HepG2 (cell line): ENCODE data around the gene PLXDC2. TPM values are rescaled to one million over a fixed set of nuclear protein-coding genes. Genes with fewer than 3 reads are reported as not detected.

Experiments
- ATAC-seq: fragments of 200-7000 bp; cut with Tn5 transposase; 3 replicates; pipeline ENCODE4 v1.9.1; 2020; ENCODE audit warnings: mild to moderate bottlenecking, moderate library complexity
- BruUV-seq: library from RNA; stranded (reverse); fragments of 400-500 nt; replicated peaks from 2 replicates; lab custom pipeline; 2021; lab: Mats Ljungman, UMichigan
- CTCF ChIA-PET: fragments of 300-600 bp; formaldehyde crosslinking; extraction: SDS; loops from one replicate; lab custom pipeline; 2021; ENCODE audit warnings: low total read pairs, inconsistent platforms, low intra/inter-chr PET ratio; lab: Yijun Ruan, JAX
- POLR2A ChIA-PET: fragments of 350-600 bp; sonication (Branson Sonifier 250); formaldehyde crosslinking; loops from one replicate; lab custom pipeline; 2020; ENCODE audit warnings: antibody characterized with exemption, inconsistent platforms; lab: Yijun Ruan, JAX
- DNase-seq: peaks from one replicate; pipeline ENCODE4 v3.0.0-alpha.2; 2015; ENCODE audit warnings: low spot score
- FAIRE-seq: peaks from 3 replicates; lab custom pipeline; 2011; peaks lifted over from hg19 to GRCh38; lab: Jason Lieb, UNC
- H2AFZ ChIP-seq: one replicate; pipeline ENCODE4 v1.6.1; 2011; ENCODE audit warnings: low read length, inconsistent platforms
- H3K27ac ChIP-seq: fragments of 300-600 bp; 3 replicates; pipeline ENCODE4 v1.8.0; 2011; ENCODE audit warnings: mixed run types, mild to moderate bottlenecking, mixed read lengths, low read length, inconsistent platforms; ENCODE audit not compliant: insufficient read depth; ENCODE audit errors: extremely low read length
- H3K27me3 ChIP-seq, 2 experiments: fragments of 200-600 bp in 1 of 2; 2 replicates in 1 of 2; 3 replicates in 1 of 2; pipeline versions ENCODE4 v1.6.0 to v1.8.0; 2011; ENCODE audit warnings: low read length in 2 of 2, mild to moderate bottlenecking in 2 of 2, moderate library complexity in 2 of 2, inconsistent platforms in 1 of 2; ENCODE audit not compliant: insufficient read depth in 2 of 2, control insufficient read depth in 1 of 2
- H3K36me3 ChIP-seq, 2 experiments: fragments of 200-600 bp in 1 of 2; replicated peaks in 1 of 2; 2 replicates in 1 of 2; 3 replicates in 1 of 2; pipeline versions ENCODE4 v1.5.1 to v1.8.0; 2011; ENCODE audit warnings: low read length in 2 of 2, inconsistent platforms in 1 of 2; ENCODE audit not compliant: insufficient read depth in 2 of 2, control insufficient read depth in 1 of 2
- H3K4me1 ChIP-seq: 2 replicates; pipeline ENCODE4 v1.5.1; 2012; ENCODE audit warnings: low read length, inconsistent platforms; ENCODE audit not compliant: insufficient read depth
- H3K4me2 ChIP-seq: 2 replicates; pipeline ENCODE4 v1.6.0; 2011; ENCODE audit warnings: low read depth, low read length, inconsistent platforms
- H3K4me3 ChIP-seq, 3 experiments: fragments of 200-600 bp in 1 of 3; sonication (generic), shearing (Covaris generic) in 1 of 3; replicated peaks in 1 of 3; 2 replicates each; pipeline ENCODE4 v1.5.1; 2011 to 2016; ENCODE audit warnings: low read length in 3 of 3, inconsistent platforms in 2 of 3, low read depth in 2 of 3, mild to moderate bottlenecking in 2 of 3, control low read depth in 1 of 3, mixed read lengths in 1 of 3; ENCODE audit not compliant: insufficient read depth in 1 of 3
- H3K79me2 ChIP-seq: one replicate; pipeline ENCODE4 v1.6.1; 2011; ENCODE audit warnings: low read length, inconsistent platforms; ENCODE audit not compliant: insufficient read depth
- H3K9ac ChIP-seq: 2 replicates; pipeline ENCODE4 v1.6.0; 2011; ENCODE audit warnings: mild to moderate bottlenecking, low read depth, low read length, inconsistent platforms; ENCODE audit not compliant: insufficient read depth
- H3K9me3 ChIP-seq: 2 replicates; pipeline ENCODE4 v1.5.1; 2012; ENCODE audit warnings: mild to moderate bottlenecking, low read length
- H4K20me1 ChIP-seq: 2 replicates; pipeline ENCODE4 v1.6.0; 2011; ENCODE audit warnings: inconsistent platforms, mild to moderate bottlenecking, low read length, moderate library complexity; ENCODE audit not compliant: insufficient read depth
- CCAR2 ChIP-seq: fragments of 200-400 bp; formaldehyde crosslinking; optimal IDR thresholded peaks from 2 replicates; pipeline ENCODE3; 2018; ENCODE audit warnings: low read depth, mild to moderate bottlenecking, low read length, moderate library complexity
- HNRNPH1 ChIP-seq: fragments of 200-400 bp; formaldehyde crosslinking; optimal IDR thresholded peaks from 2 replicates; pipeline ENCODE3; 2017; ENCODE audit warnings: mild to moderate bottlenecking, low read depth, low read length
- HOXA3 ChIP-seq: sonication (generic); formaldehyde crosslinking; IDR thresholded peaks from 2 replicates; pipeline ENCODE4 v1.5.0; 2020; ENCODE audit warnings: missing genetic modification reagents
- KLF16 ChIP-seq, 2 experiments: sonication (generic) in 1 of 2; formaldehyde crosslinking in 1 of 2; IDR thresholded peaks; 2 replicates each; pipeline versions ENCODE4 v1.6.1 to v1.8.0; 2016 to 2023; ENCODE audit warnings: missing genetic modification reagents in 2 of 2, missing compliant biosample characterization in 1 of 2
- MEIS2 ChIP-seq: sonication (generic); formaldehyde crosslinking; IDR thresholded peaks from 2 replicates; pipeline ENCODE4 v1.9.0; 2021; ENCODE audit warnings: mild to moderate bottlenecking, missing genetic modification reagents
- NCOR1 ChIP-seq: fragments of 200-600 bp; sonication (generic); IDR thresholded peaks from 2 replicates; pipeline ENCODE4 v1.7.0; 2017; ENCODE audit warnings: antibody characterized with exemption, low read length, borderline replicate concordance
- NFIB ChIP-seq: sonication (generic); formaldehyde crosslinking; IDR thresholded peaks from 2 replicates; pipeline ENCODE4 v1.9.0; 2021; ENCODE audit warnings: missing genetic modification reagents, mild to moderate bottlenecking, borderline replicate concordance
- NR2F2 ChIP-seq: IDR thresholded peaks from 2 replicates; pipeline ENCODE4 v1.6.1; 2012; ENCODE audit warnings: low read depth, inconsistent platforms, borderline replicate concordance
- RNF2 ChIP-seq: fragments of 450-650 bp; conservative IDR thresholded peaks from 2 replicates; pipeline ENCODE4 v1.6.1; 2016; ENCODE audit warnings: low read depth
- SMYD3 ChIP-seq: sonication (generic); formaldehyde crosslinking; IDR thresholded peaks from 2 replicates; pipeline ENCODE4 v1.8.1; 2023; ENCODE audit warnings: mild to moderate bottlenecking, missing genetic modification reagents
- SNAPC4 ChIP-seq: sonication (generic); formaldehyde crosslinking; IDR thresholded peaks from 2 replicates; pipeline ENCODE4 v1.4.0; 2020; ENCODE audit warnings: mild to moderate bottlenecking, missing genetic modification reagents
- TARDBP ChIP-seq: sonication (generic); formaldehyde crosslinking; IDR thresholded peaks from 2 replicates; pipeline ENCODE4 v1.8.0; 2022; ENCODE audit warnings: mild to moderate bottlenecking, missing genetic modification reagents
- XRCC5 ChIP-seq: fragments of 200-400 bp; formaldehyde crosslinking; optimal IDR thresholded peaks from 2 replicates; pipeline ENCODE3; 2017; ENCODE audit warnings: mild to moderate bottlenecking, low read length
- ZFP62 ChIP-seq: sonication (generic); formaldehyde crosslinking; IDR thresholded peaks from 2 replicates; pipeline ENCODE4 v1.4.0; 2020; ENCODE audit warnings: missing genetic modification reagents
- ZNF232 ChIP-seq: sonication (generic); formaldehyde crosslinking; IDR thresholded peaks from 2 replicates; pipeline ENCODE4 v1.4.0; 2020; ENCODE audit warnings: missing genetic modification reagents, borderline replicate concordance
- ZNF317 ChIP-seq: sonication (generic); formaldehyde crosslinking; IDR thresholded peaks from 2 replicates; pipeline ENCODE4 v1.5.0; 2020; ENCODE audit warnings: mild to moderate bottlenecking, missing genetic modification reagents
- ZNF33B ChIP-seq: sonication (generic); formaldehyde crosslinking; IDR thresholded peaks from 2 replicates; pipeline ENCODE4 v1.5.1; 2020; ENCODE audit warnings: mild to moderate bottlenecking, missing genetic modification reagents
- ZNF766 ChIP-seq: sonication (generic); formaldehyde crosslinking; IDR thresholded peaks from 2 replicates; pipeline ENCODE4 v1.5.0; 2020; ENCODE audit warnings: missing genetic modification reagents, borderline replicate concordance
- WGBS: methylation state at CpG from one replicate; pipeline ENCODE4 v1.1.6; 2017; ENCODE audit warnings: low lambda C conversion rate; 5-methylcytosine and 5-hydroxymethylcytosine counted together
- in situ Hi-C: cut with HindIII; loops from 2 replicates; pipeline ENCODE4 v1.10.0; 2017; ENCODE audit warnings: low pct_unique_long_range_greater_than_20kb; ENCODE audit not compliant: extremely low pct_ligation_motif_present
- intact Hi-C: fragments of 100-400 bp; cut with micrococcal nuclease; formaldehyde crosslinking; loops from one replicate; pipeline ENCODE4 v1.10.0; 2022; ENCODE audit not compliant: unreplicated experiment
- polyA plus RNA-seq, 8 experiments: library from polyadenylated mRNA; depleted of rRNA in 3 of 8; stranded (reverse) in 7 of 8; unstranded in 1 of 8; fragments of >200 nt; fragmentation: Illumina TruSeq in 4 of 8; extraction: Trizol in 4 of 8; gene quantifications; 2 replicates each; pipeline versions ENCODE4 v1.2.1 to v1.2.3, GENCODE V29; 2011 to 2016; ENCODE audit warnings: low read depth in 4 of 8, missing spikeins in 1 of 8, mixed read lengths in 1 of 8; ENCODE audit not compliant: insufficient read depth in 1 of 8
- total RNA-seq, 5 experiments: library from RNA; depleted of rRNA; stranded (reverse); fragments of >200 nt; fragmentation: Illumina TruSeq; extraction: Trizol; gene quantifications; 2 replicates each; pipeline ENCODE4 v1.2.3, GENCODE V29; 2016; ENCODE audit warnings: low read depth in 1 of 5

Gene PLXDC2
- total and polyA plus RNA-seq, 2 of the 13 experiments (the other 11 are each of a cell fraction or from before 2014, with no cell fraction given) = 2.1 to 2.4 TPM

DNA sequence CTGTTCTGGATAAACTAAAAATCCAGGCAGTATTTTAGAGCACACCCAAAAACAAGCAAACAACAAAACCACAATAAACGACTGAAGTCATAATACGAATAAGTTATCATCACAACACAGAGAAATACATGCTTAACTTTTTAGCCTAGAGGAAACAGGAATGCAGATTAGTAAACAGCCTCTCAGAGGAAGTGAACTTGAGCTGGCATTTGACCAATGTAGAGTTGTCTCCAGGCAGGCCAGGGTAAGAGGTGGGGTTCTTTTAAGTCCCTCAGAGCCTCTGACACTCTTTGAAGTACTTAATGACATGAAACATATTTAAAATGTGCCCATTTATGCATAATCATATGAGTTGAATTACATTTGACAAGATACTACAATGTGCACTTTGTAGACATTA lies 43.3 kb upstream of the PLXDC2 start:
- FAIRE-seq (no peak), DNase-seq (no peak), ATAC-seq (no peak)
- ChIA-PET POLR2A (no interaction called here), CTCF (no interaction called here)
- Histone ChIP-seq H3K4me2 (no peak overlapping the region), H3K27ac (no peak overlapping the region), H3K9me3 (no peaks in the 10 kb centered on the region), H3K9ac (no peak overlapping the region), H3K79me2 (no peaks in the 10 kb centered on the region), H3K4me1 (no peaks in the 10 kb centered on the region), H4K20me1 (no peaks in the 10 kb centered on the region), H3K27me3 (no peaks in the 10 kb centered on the region), H3K36me3 (no peaks in the 10 kb centered on the region), H3K4me3 (no peak overlapping the region), H2AFZ (no peak overlapping the region)
- no peak for TF ChIP-seq RNF2
- TF ChIP-seq ZFP62 (CRISPR knock-in tag) = no peak
- no peak for TF ChIP-seq ZNF766 (CRISPR knock-in tag)
- no peak for TF ChIP-seq HNRNPH1
- TF ChIP-seq CCAR2 = no peak
- TF ChIP-seq NFIB (CRISPR knock-in tag) = no peak
- no peak for TF ChIP-seq HOXA3 (CRISPR knock-in tag)
- TF ChIP-seq TARDBP (CRISPR knock-in tag) = no peak
- no peak for TF ChIP-seq ZNF317 (CRISPR knock-in tag)
- no peak for TF ChIP-seq ZNF33B (CRISPR knock-in tag)
- no peak for TF ChIP-seq NR2F2
- TF ChIP-seq SMYD3 (CRISPR knock-in tag) = no peak
- in situ Hi-C loops (no loop called here), intact Hi-C loops (no loop called here)
- WGBS = 29% methylated on average over 2 of the region's 2 CpGs
- no TSS peak for BruUV-seq

GRCh38 chr10:19775296-19775695 lies 40.9 kb upstream of the PLXDC2 start:
- intact Hi-C loops = no loop called here
- FAIRE-seq (no peak), ATAC-seq (no peak), DNase-seq (no peak)
- Histone ChIP-seq H3K9me3 (no peaks in the 10 kb centered on the region), H3K27me3 (no peaks in the 10 kb centered on the region), H3K79me2 (no peaks in the 10 kb centered on the region), H3K4me1 (no peaks in the 10 kb centered on the region), H3K27ac (no peak overlapping the region), H3K36me3 (no peaks in the 10 kb centered on the region), H3K4me3 (no peak overlapping the region), H2AFZ (no peak overlapping the region), H3K9ac (no peak overlapping the region), H3K4me2 (no peak overlapping the region), H4K20me1 (no peaks in the 10 kb centered on the region)
- ChIA-PET CTCF (no interaction called here), POLR2A (no interaction called here)
- WGBS = 39% methylated on average over 2 of the region's 2 CpGs
- in situ Hi-C loops = loop anchor here (25.0 kb wide), 1 partner anchor 1088 kb away; no protein-coding TSS in a partner anchor
- no TSS peak for BruUV-seq
- TF ChIP-seq ZNF232 (no peak), XRCC5 (no peak), KLF16 (CRISPR knock-in tag; IDR thresholded peaks at IDR 0.05) (no peak), MEIS2 (no peak), NCOR1 (no peak), SNAPC4 (CRISPR knock-in tag) (no peak)
